ENCODE measurements around the gene TAC1.

TAC1 gene

DNA sequence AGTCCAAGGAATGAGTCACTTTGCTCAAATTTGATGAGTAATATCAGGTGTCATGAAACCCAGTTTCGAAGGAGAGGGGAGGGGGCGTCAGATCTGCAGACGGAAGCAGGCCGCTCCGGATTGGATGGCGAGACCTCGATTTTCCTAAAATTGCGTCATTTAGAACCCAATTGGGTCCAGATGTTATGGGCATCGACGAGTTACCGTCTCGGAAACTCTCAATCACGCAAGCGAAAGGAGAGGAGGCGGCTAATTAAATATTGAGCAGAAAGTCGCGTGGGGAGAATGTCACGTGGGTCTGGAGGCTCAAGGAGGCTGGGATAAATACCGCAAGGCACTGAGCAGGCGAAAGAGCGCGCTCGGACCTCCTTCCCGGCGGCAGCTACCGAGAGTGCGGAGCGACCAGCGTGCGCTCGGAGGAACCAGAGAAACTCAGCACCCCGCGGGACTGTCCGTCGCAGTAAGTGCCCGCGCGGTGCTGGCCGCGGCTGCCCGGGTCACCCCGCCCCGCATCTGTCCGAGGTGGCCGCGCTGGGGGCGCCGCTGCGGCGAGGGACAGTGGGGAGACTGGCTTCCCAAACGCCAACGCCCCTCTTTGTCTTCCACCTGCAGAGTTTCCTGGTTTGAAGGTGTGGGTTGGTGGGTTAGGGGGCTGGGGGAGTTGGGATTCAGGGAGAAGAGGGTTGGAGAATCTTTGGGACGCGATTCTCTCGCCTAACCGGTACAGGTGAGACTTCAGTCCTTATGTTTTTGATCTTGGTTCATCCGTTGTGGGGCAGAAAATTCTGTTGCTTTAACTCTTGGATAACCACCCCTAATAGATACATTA lies at the start of gene TAC1:
TSS of gene TAC1 (plus strand) at position 351 of the 829 bp plus-strand sequence. CDS start 527 bp downstream, outside the sequence.
- Histone ChIP-seq H3K4me3 (ENCODE audit: low read length) (peak within 1 kb of the TSS; percentile 19), H3K36me3 (ENCODE audit: insufficient read depth, low read length) (no peaks in the 10 kb centered on the region), H3K9me3 (ENCODE audit: low read length) (no peaks in the 10 kb centered on the region), H3K27me3 (ENCODE audit: insufficient read depth, low read length) (peaks cover 63% of the 10 kb centered on the region), H3K4me1 (ENCODE audit: insufficient read depth, low read length) (peaks cover 15% of the 10 kb centered on the region), H2AFZ (ENCODE audit: low read depth, low read length) (peak within 1 kb of the TSS; percentile 90)

DNA sequence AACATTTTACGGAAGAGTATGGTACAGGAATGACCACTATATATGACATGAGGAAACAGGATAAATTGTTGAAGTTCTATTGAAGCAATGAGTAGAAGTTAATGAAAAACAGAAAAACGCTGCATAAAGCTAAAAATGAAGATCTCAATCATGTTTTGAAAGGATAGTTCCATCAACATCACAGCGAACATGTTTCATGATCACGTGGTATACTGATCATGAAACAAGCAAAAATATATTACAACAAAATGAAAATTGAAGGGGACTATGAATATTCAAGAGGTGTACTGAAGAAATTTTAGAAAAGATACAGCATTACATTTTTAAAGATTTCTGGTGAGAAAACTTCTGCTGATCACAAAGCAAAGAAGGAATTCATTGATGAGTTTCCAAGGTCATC lies 45.9 kb upstream of the TAC1 start:
- no peaks in the 10 kb centered on the region for H3K4me1 ChIP-seq (ENCODE audit: insufficient read depth, low read length)
- no peak overlapping the region for H3K4me3 ChIP-seq (ENCODE audit: low read length)
- no peaks in the 10 kb centered on the region for H3K9me3 ChIP-seq (ENCODE audit: low read length)
- peaks cover 2% of the 10 kb centered on the region for H3K27me3 ChIP-seq (ENCODE audit: insufficient read depth, low read length)
- no peak overlapping the region for H2AFZ ChIP-seq (ENCODE audit: low read depth, low read length)
- H3K36me3 ChIP-seq (ENCODE audit: insufficient read depth, low read length), result no peaks in the 10 kb centered on the region

DNA sequence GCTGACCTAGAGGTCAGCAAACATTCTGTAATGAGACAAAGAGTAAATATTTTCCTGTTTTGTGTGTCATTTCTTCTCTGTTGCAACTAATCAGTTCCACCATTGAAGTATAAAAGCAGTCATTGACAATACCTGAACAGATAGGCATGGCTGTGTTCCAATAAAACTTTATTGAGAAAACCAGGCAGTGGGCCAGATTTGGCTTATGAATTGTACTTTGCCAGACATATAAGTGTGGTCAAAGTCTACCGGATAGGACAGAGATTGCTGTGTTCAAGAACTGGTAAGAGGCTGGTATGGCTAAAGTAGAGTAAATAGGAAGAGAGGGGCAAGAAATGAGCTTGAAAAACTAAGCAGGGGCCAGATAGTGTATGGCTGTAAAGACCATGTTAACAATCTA lies 38.3 kb upstream of the TAC1 start:
- H3K36me3 ChIP-seq (ENCODE audit: insufficient read depth, low read length), result no peaks in the 10 kb centered on the region
- no peak overlapping the region for H2AFZ ChIP-seq (ENCODE audit: low read depth, low read length)
- H3K4me3 ChIP-seq (ENCODE audit: low read length), result no peak overlapping the region
- H3K4me1 ChIP-seq (ENCODE audit: insufficient read depth, low read length), result no peaks in the 10 kb centered on the region
- no peaks in the 10 kb centered on the region for H3K27me3 ChIP-seq (ENCODE audit: insufficient read depth, low read length)
- no peaks in the 10 kb centered on the region for H3K9me3 ChIP-seq (ENCODE audit: low read length)

DNA sequence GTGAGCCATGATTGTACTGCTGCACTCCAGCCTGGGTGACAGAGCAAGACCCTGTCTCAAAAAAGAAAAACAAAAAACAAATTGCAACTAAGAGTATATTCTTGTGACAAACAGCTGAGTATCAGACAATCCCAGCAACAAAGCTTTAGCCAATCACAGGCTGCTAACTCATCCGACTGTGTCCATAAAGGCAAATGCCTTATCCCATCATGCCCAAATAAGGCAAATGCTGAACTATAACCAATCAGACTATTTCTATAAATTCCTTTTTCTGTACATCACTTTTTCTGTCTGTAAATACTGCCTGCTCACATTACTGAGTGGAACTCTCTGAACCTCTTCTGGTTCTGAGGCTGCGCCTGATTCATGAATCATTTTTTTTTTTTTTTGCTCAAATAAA lies 37.5 kb upstream of the TAC1 start:
- Histone ChIP-seq H3K4me1 (ENCODE audit: insufficient read depth, low read length) (no peaks in the 10 kb centered on the region), H2AFZ (ENCODE audit: low read depth, low read length) (no peak overlapping the region), H3K27me3 (ENCODE audit: insufficient read depth, low read length) (no peaks in the 10 kb centered on the region), H3K36me3 (ENCODE audit: insufficient read depth, low read length) (no peaks in the 10 kb centered on the region), H3K4me3 (ENCODE audit: low read length) (no peak overlapping the region), H3K9me3 (ENCODE audit: low read length) (no peaks in the 10 kb centered on the region)

- Histone ChIP-seq H3K4me1 (ENCODE audit: insufficient read depth, low read length) (no peaks in the 10 kb centered on the region), H3K9me3 (ENCODE audit: low read length) (no peaks in the 10 kb centered on the region), H3K4me3 (ENCODE audit: low read length) (no peak overlapping the region), H2AFZ (ENCODE audit: low read depth, low read length) (no peak overlapping the region), H3K36me3 (ENCODE audit: insufficient read depth, low read length) (no peaks in the 10 kb centered on the region), H3K27me3 (ENCODE audit: insufficient read depth, low read length) (no peaks in the 10 kb centered on the region)
These were observed 34.5 kb upstream of the TAC1 start for GRCh38 chr7:97697396-97697795.

GRCh38 chr7:97722386-97722785 lies 9.5 kb upstream of the TAC1 start:
- no peaks in the 10 kb centered on the region for H3K36me3 ChIP-seq (ENCODE audit: insufficient read depth, low read length)
- no peaks in the 10 kb centered on the region for H3K9me3 ChIP-seq (ENCODE audit: low read length)
- H3K4me1 ChIP-seq (ENCODE audit: insufficient read depth, low read length), result no peaks in the 10 kb centered on the region
- H3K4me3 ChIP-seq (ENCODE audit: low read length), result no peak overlapping the region
- H2AFZ ChIP-seq (ENCODE audit: low read depth, low read length), result no peak overlapping the region
- H3K27me3 ChIP-seq (ENCODE audit: insufficient read depth, low read length), result peaks cover 3% of the 10 kb centered on the region

- Histone ChIP-seq H3K36me3 (ENCODE audit: insufficient read depth, low read length) (no peaks in the 10 kb centered on the region), H3K27me3 (ENCODE audit: insufficient read depth, low read length) (peaks cover 66% of the 10 kb centered on the region), H3K4me3 (ENCODE audit: low read length) (peak overlapping the region; percentile 37), H3K9me3 (ENCODE audit: low read length) (no peaks in the 10 kb centered on the region), H3K4me1 (ENCODE audit: insufficient read depth, low read length) (peaks cover 15% of the 10 kb centered on the region), H2AFZ (ENCODE audit: low read depth, low read length) (peak overlapping the region; percentile 90)
These were observed 834 bp downstream of the TAC1 start for GRCh38 chr7:97732565-97733275.

- peak overlapping the region; percentile 90 for H2AFZ ChIP-seq (ENCODE audit: low read depth, low read length)
- peaks cover 15% of the 10 kb centered on the region for H3K4me1 ChIP-seq (ENCODE audit: insufficient read depth, low read length)
- peaks cover 66% of the 10 kb centered on the region for H3K27me3 ChIP-seq (ENCODE audit: insufficient read depth, low read length)
- H3K4me3 ChIP-seq (ENCODE audit: low read length), result peak overlapping the region; percentile 37
- no peaks in the 10 kb centered on the region for H3K9me3 ChIP-seq (ENCODE audit: low read length)
- H3K36me3 ChIP-seq (ENCODE audit: insufficient read depth, low read length), result no peaks in the 10 kb centered on the region
These were observed 1.6 kb downstream of the TAC1 start for GRCh38 chr7:97733276-97734161.

- H3K27me3 ChIP-seq (ENCODE audit: insufficient read depth, low read length), result peaks cover 64% of the 10 kb centered on the region
These were observed 2.4 kb downstream of the TAC1 start for GRCh38 chr7:97734255-97734654.

GRCh38 chr7:97735075-97735474 lies 3.2 kb downstream of the TAC1 start:
- peaks cover 58% of the 10 kb centered on the region for H3K27me3 ChIP-seq (ENCODE audit: insufficient read depth, low read length)
- H3K36me3 ChIP-seq (ENCODE audit: insufficient read depth, low read length), result no peaks in the 10 kb centered on the region
- no peaks in the 10 kb centered on the region for H3K9me3 ChIP-seq (ENCODE audit: low read length)
- no peak overlapping the region for H3K4me3 ChIP-seq (ENCODE audit: low read length)
- H2AFZ ChIP-seq (ENCODE audit: low read depth, low read length), result no peak overlapping the region
- H3K4me1 ChIP-seq (ENCODE audit: insufficient read depth, low read length), result peaks cover 15% of the 10 kb centered on the region

More at GRCh38 chr7:97734255-97734654, 2.4 kb downstream of the TAC1 start:
- Histone ChIP-seq H2AFZ (ENCODE audit: low read depth, low read length) (no peak overlapping the region), H3K4me3 (ENCODE audit: low read length) (no peak overlapping the region), H3K36me3 (ENCODE audit: insufficient read depth, low read length) (no peaks in the 10 kb centered on the region), H3K4me1 (ENCODE audit: insufficient read depth, low read length) (peaks cover 15% of the 10 kb centered on the region), H3K9me3 (ENCODE audit: low read length) (no peaks in the 10 kb centered on the region)

- H3K27me3 ChIP-seq (ENCODE audit: insufficient read depth, low read length), result peaks cover 4% of the 10 kb centered on the region
These were observed 16.6 kb downstream of the TAC1 start for GRCh38 chr7:97748482-97748881.

GRCh38 chr7:97751566-97751965 lies 19.7 kb downstream of the TAC1 start:
- Histone ChIP-seq H3K36me3 (ENCODE audit: insufficient read depth, low read length) (no peaks in the 10 kb centered on the region), H3K9me3 (ENCODE audit: low read length) (no peaks in the 10 kb centered on the region), H2AFZ (ENCODE audit: low read depth, low read length) (no peak overlapping the region), H3K4me1 (ENCODE audit: insufficient read depth, low read length) (peaks cover 8% of the 10 kb centered on the region), H3K4me3 (ENCODE audit: low read length) (no peak overlapping the region), H3K27me3 (ENCODE audit: insufficient read depth, low read length) (no peaks in the 10 kb centered on the region)

More at GRCh38 chr7:97748482-97748881, 16.6 kb downstream of the TAC1 start:
- no peaks in the 10 kb centered on the region for H3K9me3 ChIP-seq (ENCODE audit: low read length)
- H3K4me3 ChIP-seq (ENCODE audit: low read length), result no peak overlapping the region
- H3K36me3 ChIP-seq (ENCODE audit: insufficient read depth, low read length), result no peaks in the 10 kb centered on the region
- no peak overlapping the region for H2AFZ ChIP-seq (ENCODE audit: low read depth, low read length)
- peaks cover 8% of the 10 kb centered on the region for H3K4me1 ChIP-seq (ENCODE audit: insufficient read depth, low read length)

Measured in neuron (in vitro differentiated cells).